ENCODE results near the gene IL1F10.

Gene IL1F10, protein sequence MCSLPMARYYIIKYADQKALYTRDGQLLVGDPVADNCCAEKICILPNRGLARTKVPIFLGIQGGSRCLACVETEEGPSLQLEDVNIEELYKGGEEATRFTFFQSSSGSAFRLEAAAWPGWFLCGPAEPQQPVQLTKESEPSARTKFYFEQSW

DNA sequence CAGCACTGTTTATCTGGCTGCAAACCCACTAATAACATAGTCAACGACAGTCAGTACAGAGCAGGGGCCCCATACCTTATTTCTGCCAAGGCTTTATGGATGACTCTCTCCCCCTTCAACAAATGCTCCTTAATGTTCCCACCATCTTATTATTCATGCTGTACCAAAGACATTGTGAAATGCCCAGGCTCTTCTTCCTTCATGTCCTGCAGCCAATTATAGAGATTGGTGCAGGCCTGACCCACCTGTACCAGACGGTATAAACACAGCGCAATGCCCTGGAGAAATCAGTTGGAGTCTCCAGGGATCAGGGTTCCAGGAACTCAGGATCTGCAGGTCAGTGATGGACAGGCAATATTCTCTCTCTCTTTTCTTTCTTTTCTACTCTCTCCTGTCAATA is at the start of gene IL1F10:
Gene IL1F10, plus strand, starts transcription at position 290 of the 400 bp plus-strand sequence. CDS start 4,769 bp downstream, outside the sequence.
- H3K4me1 ChIP-seq (ENCODE audit: control insufficient read depth, insufficient read depth, low read length): no peaks in the 10 kb centered on the region
- H3K9me3 ChIP-seq (ENCODE audit: control insufficient read depth, insufficient read depth, low read depth, low read length): no peaks in the 10 kb centered on the region
- no peaks in the 10 kb centered on the region for H3K36me3 ChIP-seq (ENCODE audit: control insufficient read depth in 2 of 2, insufficient read depth in 1 of 2, low read length in 2 of 2)
- H3K4me3 ChIP-seq (ENCODE audit: low read depth, low read length): no peak within 1 kb of the TSS
- ChIA-PET CTCF (interaction anchor here (1.3 kb wide), 1 partner anchor 12 kb away, joined by 6 read pairs; no protein-coding TSS in a partner anchor), POLR2A (no interaction called here)
- no peak within 1 kb of the TSS for H3K27ac ChIP-seq (ENCODE audit: extremely low read depth, low read depth, low read length)
- TF ChIP-seq ZNF624 (tag by site-specific recombination; IDR thresholded peaks at IDR 0.05) (no peak), ZSCAN18 (tag by site-specific recombination; IDR thresholded peaks at IDR 0.05) (no peak), ZNF274 (IDR thresholded peaks at IDR 0.05; ENCODE audit: low read length) (no peak), ZNF274 (tag by site-specific recombination; IDR thresholded peaks at IDR 0.05; ENCODE audit: borderline replicate concordance) (no peak), OSR2 (tag by site-specific recombination; IDR thresholded peaks at IDR 0.05) (no peak), ZNF175 (tag by site-specific recombination; IDR thresholded peaks at IDR 0.05) (no peak), ZNF521 (tag by site-specific recombination; IDR thresholded peaks at IDR 0.05) (no peak), ZNF501 (tag by site-specific recombination; IDR thresholded peaks at IDR 0.05) (no peak), ZEB2 (tag by site-specific recombination; IDR thresholded peaks at IDR 0.05) (no peak), ZSCAN23 (tag by site-specific recombination; IDR thresholded peaks at IDR 0.05) (no peak), ZNF777 (tag by site-specific recombination; IDR thresholded peaks at IDR 0.05; ENCODE audit: borderline replicate concordance) (no peak), KLF17 (tag by site-specific recombination; IDR thresholded peaks at IDR 0.05) (no peak), ZNF629 (tag by site-specific recombination; IDR thresholded peaks at IDR 0.05) (no peak), IKZF3 (tag by site-specific recombination; IDR thresholded peaks at IDR 0.05) (no peak), ZNF202 (tag by site-specific recombination; IDR thresholded peaks at IDR 0.05; ENCODE audit: borderline replicate concordance) (no peak), ZFP3 (tag by site-specific recombination; IDR thresholded peaks at IDR 0.05; ENCODE audit: low read depth) (no peak), ZNF510 (tag by site-specific recombination; IDR thresholded peaks at IDR 0.05; ENCODE audit: insufficient replicate concordance) (no peak), ZNF621 (tag by site-specific recombination; IDR thresholded peaks at IDR 0.05) (no peak), ZNF488 (tag by site-specific recombination; IDR thresholded peaks at IDR 0.05) (no peak)

GRCh38 chr2:113018509-113018908 is 49.3 kb upstream of the IL1F10 start:
- Histone ChIP-seq H3K36me3 (ENCODE audit: control insufficient read depth in 2 of 2, insufficient read depth in 1 of 2, low read length in 2 of 2) (no peaks in the 10 kb centered on the region), H3K27ac (ENCODE audit: extremely low read depth, low read depth, low read length) (no peak overlapping the region), H3K9me3 (ENCODE audit: control insufficient read depth, insufficient read depth, low read depth, low read length) (no peaks in the 10 kb centered on the region), H3K4me3 (ENCODE audit: low read depth, low read length) (no peak overlapping the region), H3K4me1 (ENCODE audit: control insufficient read depth, insufficient read depth, low read length) (no peaks in the 10 kb centered on the region)
- ChIA-PET CTCF (no interaction called here), POLR2A (no interaction called here)
- peak; percentile 66 for TF ChIP-seq ZNF623 (tag by site-specific recombination; IDR thresholded peaks at IDR 0.05)
- TF ChIP-seq ZNF350 (tag by site-specific recombination; IDR thresholded peaks at IDR 0.05): no peak
